Hepatocyte (in vitro differentiated cells): ENCODE data around the gene SH2D3C. TPM values are rescaled to one million over a fixed set of nuclear protein-coding genes. Genes with fewer than 3 reads are reported as not detected.

ENCODE experiments used
- DNase-seq: peaks from one replicate; pipeline ENCODE4 v3.0.0-alpha.2; 2016; ENCODE audit warnings: low spot score
- H2AFZ ChIP-seq: fragments of 200-600 bp; sonication (generic); 2 replicates; pipeline ENCODE4 v1.6.0; 2016; ENCODE audit warnings: antibody characterized with exemption, mild to moderate bottlenecking
- H3K27ac ChIP-seq: fragments of 200-600 bp; sonication (generic); 2 replicates; pipeline ENCODE4 v1.5.1; 2016; ENCODE audit warnings: mild to moderate bottlenecking
- H3K27me3 ChIP-seq: fragments of 200-600 bp; sonication (generic); 2 replicates; pipeline ENCODE4 v1.6.1; 2016
- H3K36me3 ChIP-seq: fragments of 200-600 bp; sonication (generic); replicated peaks from 2 replicates; pipeline ENCODE4 v1.5.1; 2016; ENCODE audit warnings: low read depth; ENCODE audit not compliant: insufficient read depth
- H3K4me1 ChIP-seq: fragments of 200-600 bp; sonication (generic); 2 replicates; pipeline ENCODE4 v1.5.1; 2016; ENCODE audit warnings: mild to moderate bottlenecking, moderate library complexity; ENCODE audit not compliant: insufficient read depth
- H3K4me2 ChIP-seq: fragments of 200-600 bp; sonication (generic); 2 replicates; pipeline ENCODE4 v1.6.0; 2016
- H3K4me3 ChIP-seq: fragments of 200-600 bp; sonication (generic); 2 replicates; pipeline ENCODE4 v1.5.1; 2016; ENCODE audit warnings: mild to moderate bottlenecking
- H3K79me2 ChIP-seq: fragments of 200-600 bp; sonication (generic); 2 replicates; pipeline ENCODE4 v1.6.0; 2017; ENCODE audit warnings: mild to moderate bottlenecking
- H3K9me2 ChIP-seq: fragments of 200-600 bp; sonication (generic); replicated peaks from 2 replicates; pipeline ENCODE4 v1.6.0; 2017; ENCODE audit warnings: mild to moderate bottlenecking; ENCODE audit not compliant: insufficient read depth
- H3K9me3 ChIP-seq: fragments of 200-600 bp; sonication (generic); 2 replicates; pipeline ENCODE4 v1.5.1; 2016; ENCODE audit warnings: low read depth, mild to moderate bottlenecking
- H4K20me1 ChIP-seq: fragments of 200-600 bp; sonication (generic); 2 replicates; pipeline ENCODE4 v1.6.0; 2016; ENCODE audit warnings: mild to moderate bottlenecking; ENCODE audit not compliant: insufficient read depth, poor library complexity, severe bottlenecking
- CTCF ChIP-seq: fragments of 200-600 bp; sonication (generic); IDR thresholded peaks from 2 replicates; pipeline ENCODE4 v1.5.1; 2016; ENCODE audit warnings: antibody characterized with exemption, mild to moderate bottlenecking; ENCODE audit not compliant: poor library complexity
- EZH2 ChIP-seq: fragments of 200-600 bp; sonication (generic); IDR thresholded peaks from 2 replicates; pipeline ENCODE4 v1.6.1; 2016; ENCODE audit warnings: antibody characterized with exemption, mild to moderate bottlenecking, borderline replicate concordance
- EZH2phosphoT487 ChIP-seq: fragments of 200-600 bp; sonication (generic); IDR thresholded peaks from one replicate; pipeline ENCODE4 v1.6.1; 2018; ENCODE audit warnings: antibody characterized with exemption, mild to moderate bottlenecking, low read depth, moderate library complexity; ENCODE audit not compliant: unreplicated experiment, severe bottlenecking
- WGBS: methylation state at CpG from one replicate; pipeline ENCODE4 v1.1.6; 2016; ENCODE audit warnings: low lambda C conversion rate; ENCODE audit errors: missing lambda C conversion rate; 5-methylcytosine and 5-hydroxymethylcytosine counted together
- polyA plus RNA-seq: library from polyadenylated mRNA; unstranded; fragments of >200 nt; fragmentation: Nextera tagmentation; extraction: Ambion mirVana; gene quantifications from 2 replicates; pipeline ENCODE4 v1.2.1, GENCODE V29; 2016
- total RNA-seq: library from RNA; depleted of rRNA; stranded (reverse); fragments of >200 nt; gene quantifications from 2 replicates; pipeline ENCODE4 v1.2.3, GENCODE V29; 2014

Gene SH2D3C
- total and polyA plus RNA-seq, 2 experiments from 2014 or later = 0.23 to 0.89 TPM

- no peak for DNase-seq
- no peaks in the 10 kb centered on the region for H3K36me3 ChIP-seq
- peaks cover 5% of the 10 kb centered on the region for H3K79me2 ChIP-seq
- no peak for TF ChIP-seq EZH2
- TF ChIP-seq EZH2phosphoT487 = no peak
- TF ChIP-seq CTCF = no peak
- no peaks in the 10 kb centered on the region for H4K20me1 ChIP-seq
- H3K4me1 ChIP-seq = peaks cover 4% of the 10 kb centered on the region
- 92% methylated on average over 9 of the region's 9 CpGs for WGBS
- no peaks in the 10 kb centered on the region for H3K9me3 ChIP-seq
- H3K4me3 ChIP-seq = no peak overlapping the region
- no peak overlapping the region for H3K4me2 ChIP-seq
- H3K27me3 ChIP-seq = no peaks in the 10 kb centered on the region
- no peak overlapping the region for H3K27ac ChIP-seq
- H2AFZ ChIP-seq = no peak overlapping the region
- H3K9me2 ChIP-seq = no peaks in the 10 kb centered on the region
Observed at GRCh38 chr9:127730799-127731410, 47.6 kb downstream of the SH2D3C start.

GRCh38 chr9:127730262-127730661, 48.2 kb downstream of the SH2D3C start:
- no peak overlapping the region for H2AFZ ChIP-seq
- no peak overlapping the region for H3K27ac ChIP-seq
- H3K9me2 ChIP-seq = no peaks in the 10 kb centered on the region
- H3K36me3 ChIP-seq = no peaks in the 10 kb centered on the region
- no peak for TF ChIP-seq EZH2
- H4K20me1 ChIP-seq = no peaks in the 10 kb centered on the region
- H3K4me1 ChIP-seq = peaks cover 4% of the 10 kb centered on the region
- WGBS = 93% methylated on average over 9 of the region's 9 CpGs
- no peaks in the 10 kb centered on the region for H3K9me3 ChIP-seq
- no peak for DNase-seq
- H3K4me2 ChIP-seq = no peak overlapping the region
- H3K4me3 ChIP-seq = no peak overlapping the region
- H3K79me2 ChIP-seq = peaks cover 5% of the 10 kb centered on the region
- no peaks in the 10 kb centered on the region for H3K27me3 ChIP-seq

- no peaks in the 10 kb centered on the region for H3K9me2 ChIP-seq
- no peaks in the 10 kb centered on the region for H4K20me1 ChIP-seq
- no peak overlapping the region for H3K4me3 ChIP-seq
- no peak for DNase-seq
- H3K9me3 ChIP-seq = no peaks in the 10 kb centered on the region
- no peaks in the 10 kb centered on the region for H3K27me3 ChIP-seq
- 90% methylated on average over 18 of the region's 18 CpGs for WGBS
- H3K4me1 ChIP-seq = peaks cover 4% of the 10 kb centered on the region
- H3K36me3 ChIP-seq = no peaks in the 10 kb centered on the region
- no peak overlapping the region for H3K27ac ChIP-seq
- no peak for TF ChIP-seq EZH2phosphoT487
- no peak for TF ChIP-seq EZH2
- TF ChIP-seq CTCF = no peak
- H3K4me2 ChIP-seq = no peak overlapping the region
- no peak overlapping the region for H2AFZ ChIP-seq
- peaks cover 5% of the 10 kb centered on the region for H3K79me2 ChIP-seq
Observed at GRCh38 chr9:127729522-127730256, 48.8 kb downstream of the SH2D3C start.

- Histone ChIP-seq H3K79me2 (peaks cover 2% of the 10 kb centered on the region), H3K36me3 (no peaks in the 10 kb centered on the region), H3K27me3 (no peaks in the 10 kb centered on the region), H2AFZ (no peak overlapping the region), H3K9me3 (no peaks in the 10 kb centered on the region), H3K4me2 (no peak overlapping the region), H4K20me1 (no peaks in the 10 kb centered on the region), H3K27ac (no peak overlapping the region), H3K4me1 (no peaks in the 10 kb centered on the region), H3K9me2 (no peaks in the 10 kb centered on the region), H3K4me3 (no peak overlapping the region)
- no peak for DNase-seq
- WGBS = 90% methylated on average over 8 of the region's 8 CpGs
- TF ChIP-seq CTCF (no peak), EZH2 (no peak), EZH2phosphoT487 (no peak)
Observed at GRCh38 chr9:127728808-127729207, 49.7 kb downstream of the SH2D3C start.
